Sigmoid colon (tissue), 4 donors: Measurements from ENCODE around the gene YIPF1.

Source experiments
- EP300 ChIP-seq, 4 donors: sonication (generic); formaldehyde crosslinking; IDR thresholded peaks; one replicate each; pipeline ENCODE4 v1.6.1; 2017; ENCODE audit warnings: antibody characterized with exemption in 4 of 4
- POLR2A ChIP-seq, 2 donors: fragments of 450-650 bp; IDR thresholded peaks; one replicate each; pipeline ENCODE4 v1.6.1; 2016; ENCODE audit warnings: antibody characterized with exemption in 2 of 2, mild to moderate bottlenecking in 2 of 2, moderate library complexity in 2 of 2
- TF ChIP-seq, protein P1 (sequence below), 4 experiments: fragments of 450-650 bp in 3 of 4; fragments of 200-600 bp in 1 of 4; IDR thresholded peaks; one replicate each; pipeline ENCODE4 v1.5.1; 2016 to 2019; ENCODE audit warnings: antibody characterized with exemption in 4 of 4, mild to moderate bottlenecking in 3 of 4, moderate library complexity in 2 of 4

DNA sequence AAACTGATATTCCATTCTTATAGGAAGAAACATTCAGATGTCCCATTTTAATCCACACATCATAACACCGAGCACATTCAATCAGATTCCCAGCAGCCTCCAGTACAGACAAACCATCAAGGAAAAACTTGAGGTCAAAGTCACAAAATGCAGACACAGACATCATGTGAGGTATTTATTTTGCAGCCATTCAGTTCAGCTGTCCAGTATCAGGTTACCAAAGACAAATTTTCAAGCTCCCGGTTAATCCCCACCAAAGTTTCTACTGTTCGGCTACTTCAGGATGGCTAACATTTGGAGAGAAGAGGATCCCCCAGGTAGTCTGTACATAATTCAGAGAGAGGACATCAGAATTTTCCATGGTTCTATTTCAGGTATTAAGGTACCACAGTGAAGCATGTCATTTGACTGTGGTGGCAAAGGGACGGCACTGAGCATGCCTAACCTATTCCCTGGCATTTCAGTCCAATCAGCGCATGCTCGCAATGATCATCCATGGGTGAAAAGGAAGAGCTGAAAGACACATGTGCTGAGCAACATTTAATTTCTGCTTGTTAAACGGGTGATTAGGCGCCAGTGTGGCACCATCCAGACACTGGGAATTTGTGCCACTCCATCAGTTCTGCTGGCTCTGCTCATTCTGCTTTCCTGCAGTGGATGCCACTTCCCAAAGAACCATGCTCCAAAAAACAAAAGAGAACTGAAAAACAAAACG, 37.9 kb downstream of the YIPF1 start:
- TF ChIP-seq, protein P1, sequence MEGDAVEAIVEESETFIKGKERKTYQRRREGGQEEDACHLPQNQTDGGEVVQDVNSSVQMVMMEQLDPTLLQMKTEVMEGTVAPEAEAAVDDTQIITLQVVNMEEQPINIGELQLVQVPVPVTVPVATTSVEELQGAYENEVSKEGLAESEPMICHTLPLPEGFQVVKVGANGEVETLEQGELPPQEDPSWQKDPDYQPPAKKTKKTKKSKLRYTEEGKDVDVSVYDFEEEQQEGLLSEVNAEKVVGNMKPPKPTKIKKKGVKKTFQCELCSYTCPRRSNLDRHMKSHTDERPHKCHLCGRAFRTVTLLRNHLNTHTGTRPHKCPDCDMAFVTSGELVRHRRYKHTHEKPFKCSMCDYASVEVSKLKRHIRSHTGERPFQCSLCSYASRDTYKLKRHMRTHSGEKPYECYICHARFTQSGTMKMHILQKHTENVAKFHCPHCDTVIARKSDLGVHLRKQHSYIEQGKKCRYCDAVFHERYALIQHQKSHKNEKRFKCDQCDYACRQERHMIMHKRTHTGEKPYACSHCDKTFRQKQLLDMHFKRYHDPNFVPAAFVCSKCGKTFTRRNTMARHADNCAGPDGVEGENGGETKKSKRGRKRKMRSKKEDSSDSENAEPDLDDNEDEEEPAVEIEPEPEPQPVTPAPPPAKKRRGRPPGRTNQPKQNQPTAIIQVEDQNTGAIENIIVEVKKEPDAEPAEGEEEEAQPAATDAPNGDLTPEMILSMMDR (IDR thresholded peaks at IDR 0.05): no peak
- TF ChIP-seq EP300 (IDR thresholded peaks at IDR 0.05): no peak
- TF ChIP-seq POLR2A (IDR thresholded peaks at IDR 0.05): no peak
